Astrocyte (in vitro differentiated cells and primary cell): Measurements from ENCODE around the gene PRPSAP1. TPM values are rescaled to one million over a fixed set of nuclear protein-coding genes. Genes with fewer than 3 reads are reported as not detected.
A peak's percentile ranks its signal among the peaks of the same experiment; 100 is the strongest.

ENCODE experiments used
- DNase-seq: peaks from one replicate; pipeline ENCODE4 v3.0.0-alpha.2; 2010; ENCODE audit warnings: low read depth
- FAIRE-seq: peaks from 2 replicates; lab custom pipeline; 2011; peaks lifted over from hg19 to GRCh38; lab: Jason Lieb, UNC
- H2AFZ ChIP-seq: 2 replicates; pipeline ENCODE4 v1.6.0; 2012; ENCODE audit warnings: low read depth, low read length, inconsistent platforms
- H3K27ac ChIP-seq: 2 replicates; pipeline ENCODE4 v1.5.1; 2011; ENCODE audit warnings: low read depth, low read length, inconsistent platforms
- H3K27me3 ChIP-seq: 2 replicates; pipeline ENCODE4 v1.6.0; 2011; ENCODE audit warnings: low read length, inconsistent platforms; ENCODE audit not compliant: insufficient read depth
- H3K36me3 ChIP-seq: 2 replicates; pipeline ENCODE4 v1.5.1; 2011; ENCODE audit warnings: low read length, inconsistent platforms; ENCODE audit not compliant: insufficient read depth
- H3K4me1 ChIP-seq: 2 replicates; pipeline ENCODE4 v1.5.1; 2011; ENCODE audit warnings: low read length, inconsistent platforms; ENCODE audit not compliant: insufficient read depth
- H3K4me2 ChIP-seq: 2 replicates; pipeline ENCODE4 v1.6.0; 2012; ENCODE audit warnings: low read length, inconsistent platforms
- H3K4me3 ChIP-seq: 2 replicates; pipeline ENCODE4 v1.5.1; 2011; ENCODE audit warnings: low read depth, mild to moderate bottlenecking, low read length, inconsistent platforms; ENCODE audit not compliant: insufficient read depth
- H3K79me2 ChIP-seq: 2 replicates; pipeline ENCODE4 v1.6.0; 2012; ENCODE audit warnings: mild to moderate bottlenecking, low read length, inconsistent platforms; ENCODE audit not compliant: insufficient read depth
- H3K9ac ChIP-seq: 2 replicates; pipeline ENCODE4 v1.6.0; 2012; ENCODE audit warnings: mild to moderate bottlenecking, low read length, inconsistent platforms
- H3K9me3 ChIP-seq: 2 replicates; pipeline ENCODE4 v1.5.1; 2012; ENCODE audit warnings: low read depth, mild to moderate bottlenecking, low read length, inconsistent platforms; ENCODE audit not compliant: insufficient read depth
- H4K20me1 ChIP-seq: 2 replicates; pipeline ENCODE4 v1.6.0; 2012; ENCODE audit warnings: low read length, inconsistent platforms; ENCODE audit not compliant: insufficient read depth
- H3K27ac Mint-ChIP-seq: one replicate; pipeline ENCODE4 v1.8.0; 2021; ENCODE audit warnings: mild to moderate bottlenecking, mixed read lengths; ENCODE audit not compliant: unreplicated experiment
- H3K27me3 Mint-ChIP-seq: one replicate; pipeline ENCODE4 v1.8.0; 2021; ENCODE audit warnings: low read depth, mixed read lengths; ENCODE audit not compliant: unreplicated experiment
- H3K36me3 Mint-ChIP-seq: one replicate; pipeline ENCODE4 v1.8.0; 2021; ENCODE audit warnings: low read depth, mixed read lengths; ENCODE audit not compliant: unreplicated experiment
- H3K4me1 Mint-ChIP-seq: one replicate; pipeline ENCODE4 v1.8.0; 2021; ENCODE audit warnings: low read depth, mixed read lengths; ENCODE audit not compliant: unreplicated experiment
- H3K4me3 Mint-ChIP-seq: one replicate; pipeline ENCODE4 v1.8.0; 2021; ENCODE audit warnings: mild to moderate bottlenecking, moderate library complexity, mixed read lengths; ENCODE audit not compliant: unreplicated experiment
- H3K9me3 Mint-ChIP-seq: one replicate; pipeline ENCODE4 v1.8.0; 2021; ENCODE audit warnings: mild to moderate bottlenecking, mixed read lengths; ENCODE audit not compliant: unreplicated experiment
- EZH2 ChIP-seq: IDR thresholded peaks from 2 replicates; pipeline ENCODE4 v1.6.1; 2012; ENCODE audit warnings: mild to moderate bottlenecking, low read length, inconsistent platforms; ENCODE audit not compliant: insufficient read depth
- total RNA-seq: library from RNA; stranded (reverse); gene quantifications from 2 replicates; pipeline ENCODE4 v1.2.1, GENCODE V29; 2021
- TF ChIP-seq, protein P1 (sequence below): IDR thresholded peaks from 2 replicates; pipeline ENCODE4 v1.5.1; 2011; ENCODE audit warnings: low read depth, mild to moderate bottlenecking, inconsistent platforms, low read length, moderate library complexity; ENCODE audit not compliant: insufficient read depth

The PRPSAP1 gene
- total RNA-seq, 1 donor from 2014 or later = 36.2 TPM

- Histone ChIP-seq H2AFZ (no peak overlapping the region), H3K4me2 (peak overlapping the region; percentile 72)
Observed at GRCh38 chr17:76371656-76372628, 18.2 kb upstream of the PRPSAP1 start.

DNA sequence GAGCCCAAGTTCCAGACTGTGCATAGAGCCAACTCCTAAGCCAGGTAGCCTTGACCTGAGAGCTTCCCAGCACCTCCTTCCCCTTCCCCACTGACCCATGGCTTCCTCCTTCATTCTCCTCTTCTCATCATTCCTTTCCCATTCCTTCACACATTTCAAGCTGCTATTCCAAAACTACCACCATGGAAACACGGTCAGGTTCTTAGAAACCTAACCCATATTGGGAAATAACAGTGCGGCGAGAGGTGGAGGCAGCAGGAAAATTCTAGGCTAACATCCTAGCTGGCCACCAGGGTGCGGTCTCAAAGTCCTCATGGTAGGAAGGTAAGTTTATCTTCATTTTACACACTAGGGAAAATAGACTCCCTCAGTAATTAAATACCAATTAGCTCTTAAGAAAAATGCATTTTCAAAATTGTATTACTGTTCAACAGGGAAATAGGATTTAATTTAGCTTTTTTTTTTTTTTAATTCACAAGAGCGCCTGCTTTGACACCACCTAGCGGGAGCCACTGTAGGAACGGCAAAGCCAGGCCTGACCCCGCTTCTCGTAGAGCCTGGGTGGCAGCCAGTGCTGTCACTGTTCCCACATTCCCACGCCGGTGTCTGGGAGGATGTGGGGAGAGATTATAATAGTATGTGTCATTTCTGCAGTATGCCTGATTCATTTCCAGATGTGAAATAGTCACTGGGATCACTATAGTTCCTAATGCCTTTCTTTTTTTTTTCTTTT is 16.7 kb upstream of the PRPSAP1 start:
- Mint-ChIP-seq H3K4me1 (peaks cover 17% of the 10 kb centered on the region), H3K9me3 (peaks cover 2% of the 10 kb centered on the region), H3K27ac (peak overlapping the region; percentile 95), H3K27me3 (no peaks in the 10 kb centered on the region), H3K36me3 (peaks cover 5% of the 10 kb centered on the region), H3K4me3 (no peak overlapping the region)
- Histone ChIP-seq H3K4me3 (peak overlapping the region; percentile 7), H3K9me3 (no peaks in the 10 kb centered on the region), H3K9ac (peak overlapping the region; percentile 85), H3K4me2 (peak overlapping the region; percentile 72), H3K36me3 (no peaks in the 10 kb centered on the region), H3K27ac (peak overlapping the region; percentile 100), H3K79me2 (peaks cover 8% of the 10 kb centered on the region), H4K20me1 (no peaks in the 10 kb centered on the region), H2AFZ (no peak overlapping the region), H3K4me1 (peaks cover 51% of the 10 kb centered on the region), H3K27me3 (no peaks in the 10 kb centered on the region)
- TF ChIP-seq EZH2 = no peak
- TF ChIP-seq, protein P1, sequence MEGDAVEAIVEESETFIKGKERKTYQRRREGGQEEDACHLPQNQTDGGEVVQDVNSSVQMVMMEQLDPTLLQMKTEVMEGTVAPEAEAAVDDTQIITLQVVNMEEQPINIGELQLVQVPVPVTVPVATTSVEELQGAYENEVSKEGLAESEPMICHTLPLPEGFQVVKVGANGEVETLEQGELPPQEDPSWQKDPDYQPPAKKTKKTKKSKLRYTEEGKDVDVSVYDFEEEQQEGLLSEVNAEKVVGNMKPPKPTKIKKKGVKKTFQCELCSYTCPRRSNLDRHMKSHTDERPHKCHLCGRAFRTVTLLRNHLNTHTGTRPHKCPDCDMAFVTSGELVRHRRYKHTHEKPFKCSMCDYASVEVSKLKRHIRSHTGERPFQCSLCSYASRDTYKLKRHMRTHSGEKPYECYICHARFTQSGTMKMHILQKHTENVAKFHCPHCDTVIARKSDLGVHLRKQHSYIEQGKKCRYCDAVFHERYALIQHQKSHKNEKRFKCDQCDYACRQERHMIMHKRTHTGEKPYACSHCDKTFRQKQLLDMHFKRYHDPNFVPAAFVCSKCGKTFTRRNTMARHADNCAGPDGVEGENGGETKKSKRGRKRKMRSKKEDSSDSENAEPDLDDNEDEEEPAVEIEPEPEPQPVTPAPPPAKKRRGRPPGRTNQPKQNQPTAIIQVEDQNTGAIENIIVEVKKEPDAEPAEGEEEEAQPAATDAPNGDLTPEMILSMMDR = peak; percentile 66
- FAIRE-seq (no peak), DNase-seq (peak; percentile 96)

More at GRCh38 chr17:76371656-76372628, 18.2 kb upstream of the PRPSAP1 start:
- peak overlapping the region; percentile 85 for H3K9ac ChIP-seq
- H3K4me1 ChIP-seq = peaks cover 59% of the 10 kb centered on the region
- peak; percentile 100 for DNase-seq
- Mint-ChIP-seq H3K36me3 (peaks cover 5% of the 10 kb centered on the region), H3K9me3 (peaks cover 2% of the 10 kb centered on the region), H3K27ac (peak overlapping the region; percentile 23), H3K4me1 (peaks cover 17% of the 10 kb centered on the region), H3K4me3 (no peak overlapping the region), H3K27me3 (no peaks in the 10 kb centered on the region)
- H3K36me3 ChIP-seq = no peaks in the 10 kb centered on the region
- H3K9me3 ChIP-seq = no peaks in the 10 kb centered on the region
- H3K27ac ChIP-seq = peak overlapping the region; percentile 100
- TF ChIP-seq EZH2 = no peak
- TF ChIP-seq, protein P1 = no peak
- no peaks in the 10 kb centered on the region for H4K20me1 ChIP-seq
- H3K27me3 ChIP-seq = no peaks in the 10 kb centered on the region
- peaks cover 8% of the 10 kb centered on the region for H3K79me2 ChIP-seq
- H3K4me3 ChIP-seq = peak overlapping the region; percentile 26
- peak; percentile 95 for FAIRE-seq
